ENCODE measurements around the gene ID3.

DNA sequence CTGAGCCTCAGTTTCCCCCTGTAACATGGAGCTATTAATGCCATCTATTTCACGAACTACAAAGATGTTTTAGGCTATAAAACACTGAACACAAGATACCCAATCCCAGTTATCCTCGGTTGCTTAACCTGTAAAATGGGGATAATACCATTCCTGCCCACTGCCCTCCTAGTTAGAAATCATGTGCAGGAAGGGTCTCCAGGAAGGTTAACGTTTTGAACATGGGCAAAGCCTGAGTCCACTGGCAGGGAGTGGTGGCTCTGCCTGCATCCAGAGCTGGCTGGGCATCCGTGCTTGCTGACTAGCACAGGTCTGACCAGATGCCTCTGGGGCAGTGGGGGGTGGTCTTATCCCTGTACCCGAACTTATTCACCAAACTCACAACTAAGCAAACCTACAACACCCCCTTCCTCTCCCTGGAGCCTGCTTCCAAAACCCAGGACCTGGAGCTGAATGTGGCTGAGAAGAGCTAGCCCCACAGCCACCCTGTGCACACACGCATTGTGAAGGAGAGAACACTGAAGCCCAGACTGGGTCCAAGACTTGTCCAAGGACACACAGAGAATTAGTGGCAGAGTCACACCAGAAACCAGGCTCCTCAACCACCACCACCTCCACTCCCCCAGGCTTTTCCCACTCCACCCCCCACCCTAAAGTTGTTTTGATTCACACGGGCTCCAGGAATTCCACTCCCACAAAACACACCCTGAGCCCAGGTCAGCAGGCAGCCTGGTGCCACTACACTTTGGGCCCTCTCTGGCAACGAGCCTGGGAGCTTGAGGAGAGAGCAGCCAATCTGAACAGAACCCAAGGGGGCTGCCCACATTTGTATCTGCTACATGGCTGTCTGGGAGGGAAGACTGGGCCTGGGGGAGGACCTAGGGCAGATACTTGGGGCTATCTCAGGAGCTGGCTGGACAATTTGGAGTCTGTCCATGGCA, 29.9 kb downstream of the ID3 start:
- TF ChIP-seq CTCF (tag by site-specific recombination; IDR thresholded peaks at IDR 0.05) (no peak), ZEB2 (tag by site-specific recombination; IDR thresholded peaks at IDR 0.05) (no peak), ZNF473 (tag by site-specific recombination; IDR thresholded peaks at IDR 0.05) (no peak), ZNF707 (tag by site-specific recombination; IDR thresholded peaks at IDR 0.05) (no peak), ZNF248 (tag by site-specific recombination; IDR thresholded peaks at IDR 0.05) (no peak), ZBTB11 (tag by site-specific recombination; conservative IDR thresholded peaks at IDR 0.05; ENCODE audit: low read depth) (no peak), REPIN1 (tag by site-specific recombination; IDR thresholded peaks at IDR 0.05; ENCODE audit: low read depth) (no peak)

Data from HEK293 (cell line).